HG02981 (cell line): ENCODE results near the gene ATG10.
"Not testable (repeated sequence)": the region's sequence is repeated elsewhere in the genome, so short reads cannot be mapped to it uniquely, and the experiment has no call there.

ENCODE experiments used
- ATAC-seq: cut with Tn5 transposase; IDR thresholded peaks from one replicate; pipeline ENCODE4 v1.9.1; 2021; ENCODE audit warnings: mild to moderate bottlenecking, moderate library complexity; ENCODE audit not compliant: unreplicated experiment

The ATG10 gene

GRCh38 chr5:82109013-82109412, 137.2 kb downstream of the ATG10 start:
- ATAC-seq = no peak

GRCh38 chr5:82109915-82110314, 138.1 kb downstream of the ATG10 start:
- ATAC-seq = not testable (repeated sequence)

- peak; percentile 76 for ATAC-seq
These were observed 139.4 kb downstream of the ATG10 start for GRCh38 chr5:82111191-82111590.

GRCh38 chr5:82115858-82116257, 144.0 kb downstream of the ATG10 start:
- ATAC-seq = no peak

GRCh38 chr5:82119889-82120288, 148.1 kb downstream of the ATG10 start:
- ATAC-seq = no peak

- no peak for ATAC-seq
These were observed 158.0 kb downstream of the ATG10 start for GRCh38 chr5:82129723-82130285.

- ATAC-seq = no peak
These were observed 158.8 kb downstream of the ATG10 start for GRCh38 chr5:82130602-82131001.

- ATAC-seq = no peak
These were observed 165.4 kb downstream of the ATG10 start for GRCh38 chr5:82137205-82137604.

GRCh38 chr5:82139837-82140236, 168.0 kb downstream of the ATG10 start:
- ATAC-seq = not testable (repeated sequence)

GRCh38 chr5:82142217-82142841, 170.5 kb downstream of the ATG10 start:
- no peak for ATAC-seq

- no peak for ATAC-seq
These were observed 171.2 kb downstream of the ATG10 start for GRCh38 chr5:82142928-82143577.

- ATAC-seq = no peak
These were observed 176.2 kb downstream of the ATG10 start for GRCh38 chr5:82147860-82148573.

GRCh38 chr5:82149434-82149833, 177.6 kb downstream of the ATG10 start:
- no peak for ATAC-seq

GRCh38 chr5:82150559-82150958, 178.7 kb downstream of the ATG10 start:
- no peak for ATAC-seq

- no peak for ATAC-seq
These were observed 179.4 kb downstream of the ATG10 start for GRCh38 chr5:82151204-82151603.

- ATAC-seq = no peak
These were observed 179.8 kb downstream of the ATG10 start for GRCh38 chr5:82151662-82152061.

- no peak for ATAC-seq
These were observed 181.2 kb downstream of the ATG10 start for GRCh38 chr5:82152978-82153481.

GRCh38 chr5:82154776-82155175, 183.0 kb downstream of the ATG10 start:
- no peak for ATAC-seq

- no peak for ATAC-seq
These were observed 183.5 kb downstream of the ATG10 start for GRCh38 chr5:82155305-82155704.

GRCh38 chr5:82156874-82157273, 185.1 kb downstream of the ATG10 start:
- no peak for ATAC-seq

GRCh38 chr5:82158755-82159413, 187.1 kb downstream of the ATG10 start:
- ATAC-seq = no peak
